ENCODE measurements around the gene ACVR1.
"Not testable (repeated sequence)": the region's sequence is repeated elsewhere in the genome, so short reads cannot be mapped to it uniquely, and the experiment has no call there.

The ACVR1 gene

GRCh38 chr2:157757500-157757899, 118.6 kb downstream of the ACVR1 start:
- no peak for DNase-seq (ENCODE audit: low spot score)

GRCh38 chr2:157756447-157756846, 119.7 kb downstream of the ACVR1 start:
- not testable (repeated sequence) for DNase-seq (ENCODE audit: low spot score)

- DNase-seq (ENCODE audit: low spot score), result peak; percentile 18
These were observed 124.6 kb downstream of the ACVR1 start for GRCh38 chr2:157751462-157752058.

- no peak for DNase-seq (ENCODE audit: low spot score)
These were observed 126.4 kb downstream of the ACVR1 start for GRCh38 chr2:157749684-157750083.

GRCh38 chr2:157748371-157749142, 127.6 kb downstream of the ACVR1 start:
- DNase-seq (ENCODE audit: low spot score), result no peak

GRCh38 chr2:157747695-157748370, 128.3 kb downstream of the ACVR1 start:
- DNase-seq (ENCODE audit: low spot score), result no peak

GRCh38 chr2:157747280-157747679, 128.8 kb downstream of the ACVR1 start:
- no peak for DNase-seq (ENCODE audit: low spot score)

- no peak for DNase-seq (ENCODE audit: low spot score)
These were observed 129.7 kb downstream of the ACVR1 start for GRCh38 chr2:157746234-157746950.

- DNase-seq (ENCODE audit: low spot score), result no peak
These were observed 131.5 kb downstream of the ACVR1 start for GRCh38 chr2:157744571-157745076.

- no peak for DNase-seq (ENCODE audit: low spot score)
These were observed 133.1 kb downstream of the ACVR1 start for GRCh38 chr2:157743051-157743450.

GRCh38 chr2:157741819-157742484, 134.2 kb downstream of the ACVR1 start:
- no peak for DNase-seq (ENCODE audit: low spot score)

- DNase-seq (ENCODE audit: low spot score), result no peak
These were observed 138.5 kb downstream of the ACVR1 start for GRCh38 chr2:157737656-157738055.

- no peak for DNase-seq (ENCODE audit: low spot score)
These were observed 140.6 kb downstream of the ACVR1 start for GRCh38 chr2:157735532-157735931.

GRCh38 chr2:157733263-157733662, 142.9 kb downstream of the ACVR1 start:
- DNase-seq (ENCODE audit: low spot score), result no peak

GRCh38 chr2:157732596-157732995, 143.5 kb downstream of the ACVR1 start:
- DNase-seq (ENCODE audit: low spot score), result no peak

GRCh38 chr2:157727693-157728092, 148.4 kb downstream of the ACVR1 start:
- no peak for DNase-seq (ENCODE audit: low spot score)

- no peak for DNase-seq (ENCODE audit: low spot score)
These were observed 149.2 kb downstream of the ACVR1 start for GRCh38 chr2:157726946-157727345.

- no peak for DNase-seq (ENCODE audit: low spot score)
These were observed 150.3 kb downstream of the ACVR1 start for GRCh38 chr2:157725846-157726245.

GRCh38 chr2:157722580-157723234, 153.4 kb downstream of the ACVR1 start:
- DNase-seq (ENCODE audit: low spot score), result no peak

- no peak for DNase-seq (ENCODE audit: low spot score)
These were observed 155.6 kb downstream of the ACVR1 start for GRCh38 chr2:157720504-157720903.

- not testable (repeated sequence) for DNase-seq (ENCODE audit: low spot score)
These were observed 171.5 kb downstream of the ACVR1 start for GRCh38 chr2:157704653-157705052.

All from CD4-positive, alpha-beta T cell treated with Interleukin-2 at 100 ng/mL for 4 hours (primary cell).